HG03442 (cell line): Measurements from ENCODE around the gene SLC35F6.
"Not testable (repeated sequence)": the region's sequence is repeated elsewhere in the genome, so short reads cannot be mapped to it uniquely, and the experiment has no call there.

ENCODE experiments used
- ATAC-seq: cut with Tn5 transposase; IDR thresholded peaks from one replicate; pipeline ENCODE4 v1.9.1; 2021; ENCODE audit warnings: mild to moderate bottlenecking, moderate library complexity; ENCODE audit not compliant: unreplicated experiment

The SLC35F6 gene

DNA sequence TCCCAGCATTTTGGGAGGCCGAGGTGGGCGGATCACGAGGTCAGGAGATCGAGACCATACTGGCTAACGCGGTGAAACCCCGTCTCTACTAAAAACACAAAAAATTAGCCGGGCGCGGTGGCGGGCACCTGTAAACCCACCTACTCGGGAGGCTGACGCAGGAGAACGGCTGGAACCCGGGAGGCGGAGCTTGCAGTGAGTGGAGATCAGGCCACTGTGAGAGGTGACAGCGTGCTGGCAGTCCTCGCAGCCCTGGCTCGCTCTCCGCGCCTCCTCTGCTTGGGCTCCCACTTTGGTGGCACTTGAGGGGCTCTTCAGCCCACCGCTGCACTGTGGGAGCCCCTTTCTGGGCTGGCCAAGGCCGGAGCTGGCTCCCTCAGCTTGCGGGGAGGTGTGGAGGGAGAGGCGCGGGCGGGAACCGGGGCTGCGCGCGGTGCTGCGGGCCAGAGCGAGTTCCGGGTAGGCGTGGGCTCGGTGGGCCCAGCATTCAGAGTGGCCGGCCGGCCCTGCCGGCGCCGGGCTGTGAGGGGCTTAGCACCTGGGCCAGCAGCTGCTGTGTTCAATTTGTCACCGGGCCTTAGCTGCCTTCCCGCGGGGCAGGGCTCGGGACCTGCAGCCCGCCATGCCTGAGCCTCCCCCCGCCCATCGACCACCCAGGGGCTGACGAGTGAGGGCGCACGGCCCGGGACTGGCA is 50.1 kb downstream of the SLC35F6 start:
- ATAC-seq = not testable (repeated sequence)

- ATAC-seq = no peak
These were observed 52.8 kb downstream of the SLC35F6 start for GRCh38 chr2:26816893-26817292.

DNA sequence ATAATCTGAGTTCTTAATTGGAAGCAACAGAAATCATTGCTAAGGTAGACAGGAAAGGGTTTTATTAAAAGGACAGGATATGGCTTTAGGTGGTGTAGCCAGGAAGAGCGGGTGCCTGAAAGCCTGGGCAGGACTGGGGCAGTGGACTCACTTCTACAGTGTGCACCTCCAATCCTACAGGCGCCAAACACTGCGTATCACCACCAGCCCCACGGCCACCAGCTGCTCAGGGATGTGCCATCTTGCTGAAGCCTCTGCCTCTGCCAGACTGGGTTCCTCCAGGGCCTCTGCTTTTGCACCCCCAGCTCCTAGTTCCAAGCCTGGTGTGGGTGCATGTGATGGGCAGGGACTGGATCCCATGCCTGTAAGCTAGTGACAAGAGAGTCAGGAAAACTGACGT is 54.2 kb downstream of the SLC35F6 start:
- ATAC-seq = no peak

DNA sequence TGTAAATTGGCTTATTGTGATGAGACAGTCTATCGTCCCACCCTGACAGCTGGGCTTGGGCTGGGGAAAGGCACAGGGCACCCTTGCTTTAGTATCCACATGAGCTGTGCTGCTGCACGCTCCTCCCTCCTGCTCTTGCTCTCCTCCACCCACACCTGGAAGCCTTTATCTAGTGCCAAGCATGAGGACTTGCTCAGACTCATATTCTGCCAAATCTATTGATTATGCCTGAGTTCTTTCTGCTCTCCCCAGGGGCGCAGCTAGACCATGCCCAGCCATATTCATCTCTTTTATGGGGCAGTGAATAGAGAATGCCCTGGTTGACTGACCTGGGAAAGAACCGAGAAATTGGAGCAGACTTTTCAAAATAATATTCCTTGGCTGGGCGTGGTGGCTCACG is 54.9 kb downstream of the SLC35F6 start:
- no peak for ATAC-seq

DNA sequence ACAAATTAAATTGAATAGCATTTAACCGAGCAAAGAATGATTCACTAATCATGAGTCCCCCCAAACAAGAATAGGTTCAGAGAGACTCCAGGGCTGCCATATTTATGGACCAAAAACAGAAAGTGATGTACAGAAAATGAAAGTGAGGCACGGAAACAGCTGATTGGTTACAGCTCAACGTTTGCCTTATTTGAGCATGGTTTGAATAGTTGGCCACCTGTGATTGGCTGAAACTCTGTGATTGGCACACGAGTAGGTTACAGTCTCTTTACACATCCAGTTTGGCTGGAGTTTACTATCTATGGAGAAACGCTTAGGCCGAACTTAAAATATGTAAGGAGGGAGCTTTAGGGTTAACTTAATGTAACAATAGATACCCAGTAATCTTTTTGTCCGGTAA is 56.8 kb downstream of the SLC35F6 start:
- no peak for ATAC-seq

DNA sequence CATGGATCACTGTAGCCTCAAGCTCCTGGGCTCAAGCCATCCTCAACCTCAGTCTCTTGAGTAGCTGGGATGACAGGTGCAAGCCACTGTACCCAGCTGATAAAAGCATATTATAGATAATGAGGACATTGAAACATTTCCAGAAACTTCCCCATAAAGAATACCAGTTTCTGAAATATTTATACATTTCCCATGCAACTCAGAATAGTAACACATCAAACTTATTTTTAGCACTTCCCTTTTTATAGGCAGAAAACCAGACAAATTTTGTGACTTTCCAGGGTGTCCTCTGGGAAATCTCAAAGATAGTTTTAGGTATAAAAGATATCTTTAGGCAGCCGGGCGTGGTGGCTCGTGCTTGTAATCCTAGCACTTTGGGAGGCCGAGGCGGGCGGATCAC is 58.8 kb downstream of the SLC35F6 start:
- no peak for ATAC-seq
